HG03025 (cell line): Measurements from ENCODE around the gene ENAM.
"Not testable (repeated sequence)": the region's sequence is repeated elsewhere in the genome, so short reads cannot be mapped to it uniquely, and the experiment has no call there.

Experiments
- ATAC-seq: cut with Tn5 transposase; IDR thresholded peaks from one replicate; pipeline ENCODE4 v1.9.1; 2021; ENCODE audit warnings: mild to moderate bottlenecking, moderate library complexity; ENCODE audit not compliant: unreplicated experiment, low FRiP score

The ENAM gene

GRCh38 chr4:70623323-70623722 is 5.2 kb upstream of the ENAM start:
- no peak for ATAC-seq

GRCh38 chr4:70624226-70624793 is 4.2 kb upstream of the ENAM start:
- ATAC-seq = no peak

DNA sequence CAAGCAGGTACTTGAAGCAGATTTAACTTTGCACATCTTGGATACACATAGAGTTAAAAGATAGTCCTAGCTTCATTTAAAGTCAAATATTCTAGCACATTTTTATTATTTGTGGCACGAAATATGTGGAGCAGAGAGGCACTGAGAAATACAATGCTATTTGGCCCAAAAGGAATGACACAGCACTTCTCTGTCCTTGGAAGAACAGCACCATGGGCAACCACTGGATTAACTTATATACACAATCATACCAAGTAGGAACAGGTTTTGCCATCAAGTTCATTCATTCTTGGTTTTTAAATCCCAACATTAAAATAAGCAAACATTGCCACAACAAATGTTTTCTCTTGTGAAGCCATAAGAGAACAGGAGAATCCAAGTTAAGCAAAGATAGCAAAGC is 924 bp upstream of the ENAM start:
- no peak for ATAC-seq

DNA sequence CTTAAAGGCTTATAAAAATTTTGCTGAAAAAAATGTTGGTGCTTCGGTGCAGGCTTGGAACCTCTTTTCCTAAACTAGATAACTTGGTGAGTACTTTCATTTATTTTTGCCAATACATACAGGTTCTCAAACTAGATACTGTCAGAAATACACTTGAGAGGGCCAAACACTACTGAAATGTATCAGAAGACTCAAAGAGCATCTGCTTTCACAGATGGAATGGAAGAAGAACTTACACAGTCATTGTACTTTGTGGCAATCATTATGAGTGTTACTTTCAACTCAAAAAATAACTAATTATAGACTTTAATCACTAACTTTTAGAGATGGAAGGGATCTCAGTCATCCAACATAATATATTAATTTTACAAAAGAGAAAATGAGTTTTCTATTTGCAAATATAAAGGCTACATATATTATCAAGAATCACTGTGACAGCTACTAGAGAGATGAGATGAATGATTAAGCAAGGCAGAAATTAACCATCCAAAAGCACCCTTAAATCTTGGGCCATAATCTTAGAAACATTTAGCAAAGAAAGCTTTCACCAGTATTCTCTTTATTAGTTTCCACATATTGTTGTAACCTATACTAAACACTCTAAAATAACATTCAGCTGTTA is 1.0 kb downstream of the ENAM start:
- ATAC-seq = peak; percentile 66

DNA sequence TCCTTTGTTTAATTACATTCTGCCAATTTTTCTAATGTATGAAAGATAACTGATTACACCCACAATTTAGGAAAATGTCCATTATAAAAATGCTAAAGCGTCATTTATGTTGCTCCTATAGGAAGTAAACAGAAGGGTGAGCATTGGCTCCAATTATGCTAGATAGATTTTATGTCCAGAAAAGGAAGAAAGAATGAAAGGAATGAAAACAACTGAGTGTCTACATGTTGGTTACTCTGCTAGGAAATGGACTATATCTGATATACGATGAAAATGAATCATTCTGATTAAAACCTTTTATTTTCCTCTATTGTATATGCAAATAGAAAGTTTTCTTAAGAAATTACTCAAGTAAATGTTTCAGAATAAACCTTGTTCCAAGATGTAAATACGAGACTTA is 1.6 kb downstream of the ENAM start:
- ATAC-seq = no peak

DNA sequence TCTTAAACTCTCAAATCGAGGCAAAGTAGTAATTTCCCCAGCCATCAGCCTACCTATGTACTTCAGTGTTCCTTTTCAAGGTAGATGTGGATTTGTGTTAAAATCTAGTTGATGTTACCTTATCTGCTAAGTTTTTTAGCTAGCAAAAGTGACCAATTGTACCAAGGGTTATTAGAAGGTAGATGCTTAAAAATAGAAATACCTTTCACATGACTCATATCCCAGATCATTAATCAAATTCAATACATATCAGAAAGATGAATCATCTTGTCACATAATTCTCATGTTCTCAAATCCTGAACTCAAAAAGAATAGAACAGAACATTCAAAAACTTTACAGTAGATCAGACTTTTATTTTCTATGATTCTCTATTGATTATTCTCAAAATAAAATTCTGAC is 3.5 kb downstream of the ENAM start:
- no peak for ATAC-seq

DNA sequence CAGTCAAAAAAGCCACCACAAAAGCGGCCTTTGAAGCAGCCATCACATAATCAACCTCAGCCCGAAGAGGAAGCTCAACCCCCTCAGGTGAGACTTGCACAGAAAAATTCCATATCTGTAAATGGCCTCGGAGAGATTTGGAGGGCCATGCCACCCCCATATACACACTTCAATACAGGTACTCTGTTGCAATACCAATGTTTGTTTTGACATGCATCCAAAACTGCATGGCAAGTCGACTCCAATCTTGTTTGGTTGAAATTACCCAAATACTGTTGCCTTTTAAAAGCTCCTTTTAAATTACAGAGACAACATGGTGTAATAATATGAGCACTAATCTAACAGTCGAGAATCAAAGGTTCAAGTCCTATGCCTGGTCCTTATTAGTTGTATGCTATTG is 5.9 kb downstream of the ENAM start:
- ATAC-seq = no peak

DNA sequence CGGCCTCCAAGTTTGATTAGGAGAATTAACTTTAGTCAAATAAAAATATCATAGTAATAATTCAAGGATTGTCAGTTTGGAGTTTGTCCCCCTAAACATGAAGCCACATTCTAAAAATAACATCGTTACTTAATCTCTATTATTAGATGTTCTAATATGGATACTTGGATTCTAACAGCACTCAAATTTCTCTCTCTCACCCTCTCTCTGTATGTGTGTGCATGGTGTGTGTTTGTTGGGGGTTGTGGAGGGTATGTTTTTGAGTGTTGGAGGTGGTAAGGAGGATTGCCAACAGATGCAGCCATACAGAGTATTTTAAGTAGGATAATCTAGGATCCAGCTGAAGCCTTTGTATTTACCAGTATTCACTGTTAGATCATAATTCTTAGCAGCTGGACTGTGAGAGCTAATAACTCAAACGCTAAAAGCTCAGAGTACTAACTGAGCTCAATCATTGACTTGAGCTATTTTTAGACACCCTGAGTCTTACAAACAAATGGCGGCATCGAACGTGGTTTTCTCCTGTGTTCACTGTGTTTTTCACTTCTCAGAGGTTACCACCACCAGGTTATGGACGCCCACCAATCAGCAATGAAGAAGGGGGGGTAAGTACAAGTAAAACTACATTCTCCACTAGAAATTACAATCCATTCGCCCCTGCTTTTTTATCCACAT is 8.8 kb downstream of the ENAM start:
- ATAC-seq = no peak

DNA sequence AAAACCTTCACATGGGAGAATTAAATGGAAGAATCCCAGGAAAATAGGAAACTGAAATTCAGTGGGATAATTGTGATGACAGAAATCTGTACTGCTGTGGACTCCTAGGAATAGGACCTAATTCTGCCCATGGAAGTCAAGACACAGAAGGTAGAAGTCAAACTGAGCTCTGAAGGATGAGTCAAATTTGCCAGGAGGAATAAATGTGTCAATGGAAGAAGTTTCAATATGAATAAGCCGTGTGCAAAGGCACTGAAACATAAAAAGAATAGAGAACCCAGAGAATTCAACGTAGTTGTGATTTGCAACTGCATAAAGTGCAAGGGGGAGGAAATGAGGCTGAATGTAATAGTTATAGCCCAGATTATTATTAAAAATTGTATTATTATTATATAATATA is 11.6 kb downstream of the ENAM start:
- no peak for ATAC-seq

DNA sequence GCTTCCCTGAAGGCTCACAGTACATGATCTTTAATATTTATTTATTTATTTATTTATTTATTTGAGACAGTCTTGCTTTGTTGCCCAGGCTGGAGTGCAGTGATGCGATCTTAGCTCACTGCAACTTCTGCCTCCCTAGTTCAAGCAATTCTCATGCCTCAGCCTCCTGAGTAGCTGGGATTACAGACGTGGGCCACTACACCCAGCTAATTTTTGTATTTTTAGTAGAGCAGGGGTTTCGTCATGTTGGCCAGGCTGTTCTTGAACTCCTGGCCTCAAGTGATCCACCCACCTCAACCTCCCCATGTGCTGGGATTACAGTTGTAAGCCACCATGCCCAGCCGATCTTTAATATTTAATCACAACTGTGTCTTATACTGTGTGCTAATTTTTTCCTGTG is 22.2 kb downstream of the ENAM start:
- not testable (repeated sequence) for ATAC-seq

DNA sequence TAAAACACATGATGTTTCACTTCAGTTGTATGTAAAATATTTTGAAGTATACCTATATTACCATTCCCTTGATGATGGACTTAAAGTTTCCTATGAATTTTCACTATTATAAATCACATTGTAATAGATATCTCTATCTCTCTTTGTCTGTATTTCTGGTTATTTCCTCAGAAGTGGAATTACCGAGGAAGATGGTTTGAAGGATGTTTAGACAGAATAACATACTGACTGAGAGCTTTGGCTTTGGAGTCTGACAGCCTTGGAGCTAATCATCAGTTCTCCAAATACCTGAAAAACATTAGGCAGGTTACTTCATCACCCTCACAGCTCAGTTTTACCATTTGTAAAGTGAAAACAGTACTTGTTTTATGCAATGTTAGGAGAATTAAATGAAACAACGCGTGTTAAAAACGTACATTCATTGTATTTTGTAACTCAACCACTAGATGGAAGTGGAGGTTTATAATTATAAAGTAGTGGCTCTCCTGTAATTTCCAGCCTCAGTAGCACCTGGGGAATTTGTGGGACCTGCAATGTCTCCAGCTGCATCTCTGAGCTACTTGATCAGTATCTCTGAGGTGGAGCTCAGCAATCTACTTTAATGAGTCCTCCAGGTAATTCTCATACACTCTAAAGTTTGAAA is 23.4 kb downstream of the ENAM start:
- ATAC-seq = no peak

DNA sequence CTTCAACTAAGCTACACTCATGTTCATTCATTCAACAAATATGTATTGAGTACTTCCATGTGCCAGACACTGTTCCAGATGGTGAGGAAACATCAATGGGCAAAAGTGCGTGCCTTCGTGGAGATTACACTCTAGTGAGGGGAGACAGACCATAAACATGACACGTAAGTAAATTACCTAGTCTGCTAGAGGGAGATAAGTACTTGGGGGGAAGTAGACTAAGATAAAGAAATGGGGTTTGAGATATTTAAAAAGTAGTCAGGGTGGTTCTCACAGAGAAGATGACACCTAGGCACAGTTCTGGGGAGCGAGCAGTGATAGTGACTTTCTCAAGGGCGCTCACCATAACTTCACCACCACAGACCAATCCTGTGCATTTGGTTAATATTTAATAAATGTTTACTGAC is 26.1 kb downstream of the ENAM start:
- ATAC-seq = no peak

DNA sequence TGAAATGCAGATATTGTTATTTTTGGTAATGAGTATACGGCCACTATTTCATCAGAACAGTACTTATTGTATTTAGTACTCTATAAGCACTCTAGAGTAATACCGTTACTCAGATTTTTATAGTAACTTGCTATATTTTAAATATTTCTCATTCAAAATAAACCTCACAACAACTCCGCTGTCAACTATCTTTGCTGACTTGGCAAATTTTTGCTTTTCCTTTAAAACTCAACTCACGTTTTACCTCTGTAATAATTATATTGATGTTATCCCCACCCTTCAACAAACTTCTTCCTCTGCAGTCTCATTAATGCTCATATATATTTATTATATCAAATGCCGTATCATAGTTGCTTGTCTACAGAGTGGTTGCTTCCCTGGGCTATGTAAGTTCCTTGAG is 28.8 kb downstream of the ENAM start:
- ATAC-seq = no peak

DNA sequence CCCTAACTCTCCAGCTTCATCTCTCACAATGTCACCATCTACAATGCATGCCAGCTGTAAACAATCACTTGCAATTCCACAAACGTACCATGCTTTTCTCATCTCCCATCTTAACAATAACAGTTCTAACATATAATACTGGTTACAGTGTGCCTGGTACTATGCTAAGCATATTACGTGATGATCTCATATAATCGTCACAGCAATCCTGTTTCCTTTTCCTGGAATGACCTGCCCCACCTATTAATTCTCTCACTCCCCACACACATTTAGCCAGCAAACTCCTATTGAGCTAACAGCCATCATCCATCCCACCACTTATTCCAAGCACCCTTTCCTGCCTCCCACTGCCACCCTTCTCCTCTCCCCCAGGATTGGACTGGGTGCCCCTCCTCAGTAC is 29.9 kb downstream of the ENAM start:
- ATAC-seq = no peak

- ATAC-seq = no peak
Measured at GRCh38 chr4:70660106-70660505, 31.6 kb downstream of the ENAM start.

- not testable (repeated sequence) for ATAC-seq
Measured at GRCh38 chr4:70661309-70661922, 32.9 kb downstream of the ENAM start.

DNA sequence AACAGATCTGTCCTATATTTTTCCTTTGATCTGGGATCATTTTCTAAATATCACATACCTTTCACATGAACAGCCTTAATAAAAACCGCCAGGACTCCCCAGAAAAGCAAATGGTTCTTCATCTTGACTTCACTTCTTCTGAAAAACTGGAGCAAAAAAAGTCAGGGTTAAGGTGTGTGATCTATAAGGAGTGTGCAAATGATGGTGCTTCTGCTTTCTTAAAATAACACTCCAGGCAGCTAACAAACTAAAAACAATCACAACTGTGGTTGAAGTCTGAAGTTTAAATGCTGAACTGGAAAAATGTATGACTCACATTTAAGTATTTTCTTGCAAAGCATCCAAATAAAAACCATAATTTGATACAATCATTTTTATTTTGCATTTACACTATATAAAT is 37.8 kb downstream of the ENAM start, which contains the start of gene JCHAIN:
Gene JCHAIN (minus strand): TSS at position 140 of the 400 bp plus-strand sequence. CDS start 18 bp downstream, at position 122.
- ATAC-seq = no peak

- no peak for ATAC-seq
Measured at GRCh38 chr4:70667740-70668535, 39.4 kb downstream of the ENAM start.

DNA sequence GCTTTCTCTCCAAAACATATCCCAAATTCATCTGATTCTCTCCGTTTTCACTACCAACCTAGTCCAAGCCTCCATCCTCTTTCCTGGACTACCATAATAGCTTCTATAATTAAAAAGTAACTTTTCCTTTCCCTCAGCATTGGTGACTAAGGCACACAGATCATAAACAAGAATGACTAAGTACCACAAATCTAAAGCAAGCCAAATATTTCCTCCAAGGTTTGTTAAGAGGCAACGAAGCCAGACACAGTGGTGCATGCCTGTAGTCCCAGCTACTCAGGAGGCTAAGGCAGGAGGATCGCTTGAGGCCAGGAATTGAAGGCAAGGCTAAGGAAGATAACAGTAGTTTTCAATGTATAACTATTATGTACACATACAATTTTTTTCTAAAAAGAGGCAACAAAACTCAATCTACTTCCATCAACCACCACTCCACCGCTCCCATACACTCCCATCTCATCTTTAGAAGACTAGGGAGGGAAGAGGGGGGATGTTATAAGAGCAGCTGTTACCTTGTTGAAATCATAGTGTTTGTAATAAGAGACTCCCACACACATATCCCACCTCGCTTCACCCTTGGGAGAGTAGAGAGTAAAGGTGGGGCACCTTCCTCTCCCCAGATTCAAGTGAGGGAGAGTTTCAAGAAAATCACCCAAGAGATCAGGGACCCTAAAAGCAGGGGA is 41.9 kb downstream of the ENAM start:
- no peak for ATAC-seq

- no peak for ATAC-seq
Measured at GRCh38 chr4:70671091-70671490, 42.5 kb downstream of the ENAM start.
